Activated CD4-positive, alpha-beta T cell treated with anti-CD3 and anti-CD28 coated beads, Interleukin-2, Interleukin-4, amounts not matched to agents 100 ng/mL and 50 ng/mL, durations not matched to agents 16 hours and 8 hours (primary cell): ENCODE measurements around the gene MICU1.
A peak's percentile ranks its signal among the peaks of the same experiment; 100 is the strongest.
"Not testable (repeated sequence)": the region's sequence is repeated elsewhere in the genome, so short reads cannot be mapped to it uniquely, and the experiment has no call there.

Experiments used
- DNase-seq: peaks from one replicate; pipeline ENCODE4 v3.0.0-alpha.2; 2020; ENCODE audit warnings: low spot score

MICU1 gene

GRCh38 chr10:72625608-72626443 lies at the start of gene MICU1:
Gene MICU1 (minus strand): TSS chr10:72626079. CDS start chr10:72566793, 59,286 bp downstream.
- DNase-seq, result peak; percentile 96

- not testable (repeated sequence) for DNase-seq
These were observed 48.3 kb upstream of the MICU1 start for GRCh38 chr10:72674174-72674573.

GRCh38 chr10:72673280-72673679 lies 47.4 kb upstream of the MICU1 start:
- no peak for DNase-seq

GRCh38 chr10:72667207-72667864 lies 41.5 kb upstream of the MICU1 start:
- no peak for DNase-seq

GRCh38 chr10:72665925-72666324 lies 40.0 kb upstream of the MICU1 start:
- no peak for DNase-seq

- DNase-seq, result no peak
These were observed 38.1 kb upstream of the MICU1 start for GRCh38 chr10:72663971-72664370.

GRCh38 chr10:72661431-72661830 lies 35.6 kb upstream of the MICU1 start:
- no peak for DNase-seq

- no peak for DNase-seq
These were observed 34.3 kb upstream of the MICU1 start for GRCh38 chr10:72660220-72660619.

GRCh38 chr10:72659694-72660093 lies 33.8 kb upstream of the MICU1 start:
- DNase-seq, result no peak

- no peak for DNase-seq
These were observed 33.0 kb upstream of the MICU1 start for GRCh38 chr10:72658696-72659400.

GRCh38 chr10:72654720-72655119 lies 28.8 kb upstream of the MICU1 start:
- no peak for DNase-seq

- no peak for DNase-seq
These were observed 27.7 kb upstream of the MICU1 start for GRCh38 chr10:72653383-72654096.

GRCh38 chr10:72649291-72649690 lies 23.4 kb upstream of the MICU1 start:
- DNase-seq, result no peak

- no peak for DNase-seq
These were observed 22.4 kb upstream of the MICU1 start for GRCh38 chr10:72648301-72648700.

GRCh38 chr10:72646971-72647370 lies 21.1 kb upstream of the MICU1 start:
- not testable (repeated sequence) for DNase-seq

- DNase-seq, result no peak
These were observed 19.5 kb upstream of the MICU1 start for GRCh38 chr10:72645263-72645858.

GRCh38 chr10:72642318-72642717 lies 16.4 kb upstream of the MICU1 start:
- no peak for DNase-seq

GRCh38 chr10:72639441-72639873 lies 13.6 kb upstream of the MICU1 start:
- no peak for DNase-seq

- no peak for DNase-seq
These were observed 12.9 kb upstream of the MICU1 start for GRCh38 chr10:72638586-72639440.

- peak; percentile 84 for DNase-seq
These were observed 11.5 kb upstream of the MICU1 start for GRCh38 chr10:72637398-72637857.

- no peak for DNase-seq
These were observed 4.3 kb upstream of the MICU1 start for GRCh38 chr10:72630144-72630543.
